Skeletal muscle cell (primary cell): ENCODE results near the gene CHD2.

ENCODE experiments used
- DNase-seq: peaks from one replicate; pipeline ENCODE4 v3.0.0-alpha.2; 2010; ENCODE audit warnings: low read depth
- H3K4me3 ChIP-seq: 2 replicates; pipeline ENCODE4 v1.5.1; 2011; ENCODE audit warnings: low read depth, mild to moderate bottlenecking, control low read depth, low read length, moderate library complexity

The CHD2 gene

GRCh38 chr15:92922418-92923002 lies 22.4 kb downstream of the CHD2 start:
- H3K4me3 ChIP-seq = no peak overlapping the region
- no peak for DNase-seq

DNA sequence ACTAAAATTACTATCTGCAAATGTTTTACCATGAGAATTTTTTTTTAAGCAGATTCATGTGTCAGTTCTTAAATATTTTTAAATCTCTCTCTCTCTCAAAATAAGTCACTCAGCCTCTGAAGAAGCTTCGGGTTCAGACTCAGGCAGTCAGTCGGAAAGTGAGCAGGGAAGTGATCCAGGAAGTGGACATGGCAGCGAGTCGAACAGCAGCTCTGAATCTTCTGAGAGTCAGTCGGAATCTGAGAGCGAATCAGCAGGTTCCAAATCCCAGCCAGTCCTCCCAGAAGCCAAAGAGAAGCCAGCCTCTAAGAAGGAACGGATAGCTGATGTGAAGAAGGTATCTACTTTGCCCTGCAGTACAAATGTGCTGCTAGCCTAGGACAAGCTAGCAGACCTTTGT lies 24.1 kb downstream of the CHD2 start:
- no peak overlapping the region for H3K4me3 ChIP-seq
- no peak for DNase-seq

- H3K4me3 ChIP-seq = no peak overlapping the region
- no peak for DNase-seq
Observed at GRCh38 chr15:92925454-92925853, 25.3 kb downstream of the CHD2 start.

- DNase-seq = no peak
- H3K4me3 ChIP-seq = no peak overlapping the region
Observed at GRCh38 chr15:92928225-92928750, 28.2 kb downstream of the CHD2 start.

DNA sequence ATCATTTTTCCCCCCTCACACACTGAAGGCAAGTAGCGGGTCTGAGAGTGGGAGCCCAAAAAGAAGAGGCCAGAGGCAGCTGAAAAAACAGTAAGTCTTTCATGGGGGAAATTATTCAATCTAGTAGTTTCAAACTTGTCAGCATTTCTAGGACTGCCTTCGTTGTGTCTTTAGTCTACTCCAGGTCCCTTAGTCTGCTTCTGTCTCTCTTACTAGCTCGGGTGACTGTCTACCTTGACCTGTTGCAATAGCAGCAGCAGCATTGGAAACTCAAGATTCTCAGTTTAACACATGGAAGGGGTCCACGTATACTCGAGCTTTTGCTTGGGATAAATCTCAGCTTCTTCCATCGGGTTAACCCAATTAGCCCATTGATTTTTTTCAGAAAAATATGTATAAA lies 28.9 kb downstream of the CHD2 start:
- DNase-seq = no peak
- no peak overlapping the region for H3K4me3 ChIP-seq

- H3K4me3 ChIP-seq = no peak overlapping the region
- no peak for DNase-seq
Observed at GRCh38 chr15:92930054-92930621, 30.0 kb downstream of the CHD2 start.

DNA sequence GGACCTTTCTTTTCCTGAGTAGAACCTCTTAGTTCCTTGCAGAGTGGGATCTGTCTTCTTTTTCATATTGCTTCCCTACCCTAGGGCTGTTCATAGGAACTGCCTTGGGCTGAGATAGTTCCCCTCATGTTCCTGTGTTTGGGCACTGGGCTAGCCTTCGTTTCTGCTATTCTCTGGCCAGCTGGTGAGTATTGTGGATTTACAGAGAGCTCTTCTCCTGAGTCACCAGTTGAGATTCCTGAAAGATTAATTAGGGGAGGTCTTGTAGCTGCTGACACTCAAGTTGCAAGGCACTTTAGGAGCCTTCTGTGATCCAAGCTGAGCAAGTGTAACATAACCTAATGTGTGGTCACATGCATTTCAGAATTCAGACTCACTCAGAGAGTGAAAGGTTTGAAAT lies 30.7 kb downstream of the CHD2 start:
- peak; percentile 41 for DNase-seq
- no peak overlapping the region for H3K4me3 ChIP-seq

- DNase-seq = no peak
- H3K4me3 ChIP-seq = no peak overlapping the region
Observed at GRCh38 chr15:92932946-92933649, 33.0 kb downstream of the CHD2 start.

- DNase-seq = no peak
- no peak overlapping the region for H3K4me3 ChIP-seq
Observed at GRCh38 chr15:92933831-92934230, 33.7 kb downstream of the CHD2 start.

DNA sequence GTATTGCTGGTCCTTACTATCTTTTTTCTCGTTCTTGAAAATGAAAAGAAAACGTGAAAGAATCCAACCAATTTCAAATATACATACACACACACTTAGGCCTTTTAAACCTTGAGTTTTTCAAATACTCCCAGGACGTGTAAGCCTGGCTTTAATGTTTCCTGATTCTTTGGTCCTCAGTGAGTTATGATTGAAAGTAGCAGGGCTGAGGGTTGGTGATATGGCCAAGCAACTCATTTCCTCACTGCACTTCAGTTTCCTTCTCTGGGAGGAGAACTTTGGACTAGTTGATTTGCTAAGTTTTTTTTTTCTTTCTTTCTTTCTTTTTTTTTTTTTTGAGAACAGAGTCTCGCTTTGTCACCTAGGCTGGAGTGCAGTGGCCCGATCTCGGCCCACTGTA lies 34.6 kb downstream of the CHD2 start:
- H3K4me3 ChIP-seq = no peak overlapping the region
- DNase-seq = no peak

DNA sequence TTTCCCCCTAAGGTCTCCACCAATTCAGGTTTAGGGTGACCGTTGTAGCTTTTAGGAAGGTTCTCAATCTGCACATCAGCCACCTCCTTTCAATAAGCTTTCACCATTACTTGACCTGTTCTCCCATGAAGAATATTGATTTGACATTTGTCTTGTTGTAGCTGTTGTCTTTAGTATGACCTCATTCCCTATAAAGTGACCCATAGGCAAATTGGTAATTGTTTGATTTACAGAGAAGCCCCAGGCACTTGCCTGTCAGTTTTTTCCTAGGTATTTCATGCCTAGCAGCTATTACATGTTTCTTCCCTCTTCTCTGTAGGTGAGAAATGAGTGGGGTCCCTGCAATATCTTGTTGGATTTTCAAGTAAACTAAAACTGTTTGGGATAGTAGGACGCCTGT lies 36.0 kb downstream of the CHD2 start:
- no peak for DNase-seq
- H3K4me3 ChIP-seq = no peak overlapping the region

- DNase-seq = no peak
- H3K4me3 ChIP-seq = no peak overlapping the region
Observed at GRCh38 chr15:92936693-92937092, 36.6 kb downstream of the CHD2 start.

DNA sequence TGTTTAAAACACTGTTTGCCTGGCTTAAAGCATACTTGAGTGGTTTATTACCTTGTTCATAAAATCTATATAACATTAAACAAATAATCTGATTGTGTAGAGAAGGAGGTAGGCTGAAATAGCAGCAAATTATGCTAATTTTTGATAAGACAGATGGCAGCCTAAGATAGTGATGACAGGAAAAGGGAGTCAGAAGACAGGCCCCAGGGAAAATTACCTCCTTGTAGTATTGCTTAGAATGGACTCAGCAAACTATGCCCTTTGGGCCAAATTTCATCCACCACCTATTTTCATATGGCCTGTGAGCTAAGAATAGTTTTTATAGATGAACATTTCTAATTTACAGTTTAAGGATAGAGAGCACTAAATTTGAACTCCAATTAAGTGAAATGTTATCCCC lies 37.8 kb downstream of the CHD2 start:
- no peak for DNase-seq
- no peak overlapping the region for H3K4me3 ChIP-seq

GRCh38 chr15:92938387-92938786 lies 38.3 kb downstream of the CHD2 start:
- H3K4me3 ChIP-seq = no peak overlapping the region
- no peak for DNase-seq

- H3K4me3 ChIP-seq = no peak overlapping the region
Observed at GRCh38 chr15:92941668-92942067, 41.5 kb downstream of the CHD2 start.

DNA sequence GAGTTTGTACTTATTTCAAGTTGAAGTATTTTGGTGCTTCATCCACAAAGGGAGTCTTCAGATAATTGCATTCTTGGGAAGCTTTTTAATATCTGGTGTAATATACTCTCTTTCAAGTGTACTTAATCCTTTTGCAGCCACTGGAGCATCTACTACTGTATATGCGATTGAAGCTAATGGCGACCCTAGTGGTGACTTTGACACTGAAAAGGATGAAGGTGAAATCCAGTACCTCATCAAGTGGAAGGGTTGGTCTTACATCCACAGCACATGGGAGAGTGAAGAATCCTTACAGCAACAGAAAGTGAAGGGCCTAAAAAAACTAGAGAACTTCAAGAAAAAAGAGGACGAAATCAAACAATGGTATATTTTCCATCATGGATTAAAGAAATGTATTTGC lies 42.6 kb downstream of the CHD2 start:
- no peak overlapping the region for H3K4me3 ChIP-seq
- no peak for DNase-seq

More at GRCh38 chr15:92941668-92942067, 41.5 kb downstream of the CHD2 start:
- DNase-seq = no peak

DNA sequence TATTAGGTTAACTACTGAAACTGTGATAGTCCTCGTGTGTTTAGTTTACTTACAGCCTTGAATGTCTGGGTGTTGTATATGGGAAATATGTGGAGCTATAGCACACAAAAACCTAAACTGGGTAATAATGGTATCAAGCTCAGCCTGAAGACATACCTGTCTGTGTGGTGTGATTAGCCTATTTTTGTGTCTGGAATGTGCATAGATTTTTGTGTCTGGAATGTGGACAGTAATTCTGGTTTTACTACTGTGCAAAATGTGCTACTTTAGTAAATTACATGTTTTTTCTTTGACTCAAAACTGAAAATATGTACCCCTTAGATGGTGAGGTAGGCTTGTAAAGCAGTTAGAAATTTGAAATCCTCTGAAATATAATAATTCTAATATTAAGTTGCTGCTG lies 43.5 kb downstream of the CHD2 start:
- no peak overlapping the region for H3K4me3 ChIP-seq
- DNase-seq = no peak

GRCh38 chr15:92944946-92945521 lies 44.9 kb downstream of the CHD2 start:
- DNase-seq = no peak
- no peak overlapping the region for H3K4me3 ChIP-seq

DNA sequence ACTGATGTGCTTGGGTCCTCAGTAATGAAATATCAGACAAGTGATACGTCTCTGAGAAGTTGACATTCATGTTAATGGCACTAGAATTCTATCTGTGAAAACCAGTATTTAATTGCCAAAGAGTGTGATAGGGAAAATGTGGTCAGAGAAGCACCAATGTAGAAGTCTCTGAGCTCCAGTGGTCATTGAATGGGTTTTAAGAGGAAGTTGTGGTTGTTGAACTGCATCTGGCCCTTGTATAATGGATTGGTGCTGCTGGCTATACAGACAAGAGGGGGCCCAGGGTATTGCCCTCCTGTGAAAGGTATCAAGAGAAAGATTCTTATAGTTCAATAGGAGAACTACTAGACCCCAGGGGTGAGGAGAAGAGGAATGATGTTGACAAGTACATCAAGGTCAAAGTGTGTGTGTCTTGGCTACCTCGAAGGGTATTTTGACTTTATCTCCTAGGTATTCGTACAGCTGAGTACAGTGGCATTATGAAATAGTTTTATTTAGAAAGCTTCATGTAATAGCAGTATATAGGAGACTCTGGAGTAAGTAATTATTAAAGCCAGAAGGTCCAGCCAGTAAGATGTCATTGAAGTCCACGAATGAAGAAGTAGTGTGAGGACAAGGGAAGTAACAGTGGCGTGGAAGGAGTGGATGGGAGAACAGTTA lies 47.1 kb downstream of the CHD2 start:
- H3K4me3 ChIP-seq = no peak overlapping the region
- no peak for DNase-seq

- DNase-seq = no peak
- no peak overlapping the region for H3K4me3 ChIP-seq
Observed at GRCh38 chr15:92949604-92950249, 49.6 kb downstream of the CHD2 start.
